C4-2B (cell line): ENCODE measurements around the gene KRTAP2-4.

ENCODE experiments used
- ZFX ChIP-seq: fragments of 450-650 bp; IDR thresholded peaks from 2 replicates; pipeline ENCODE4 v1.6.1; 2017
- TF ChIP-seq, protein P1 (sequence below): fragments of 450-650 bp; conservative IDR thresholded peaks from 2 replicates; pipeline ENCODE4 v1.5.1; 2017; ENCODE audit warnings: mild to moderate bottlenecking

DNA sequence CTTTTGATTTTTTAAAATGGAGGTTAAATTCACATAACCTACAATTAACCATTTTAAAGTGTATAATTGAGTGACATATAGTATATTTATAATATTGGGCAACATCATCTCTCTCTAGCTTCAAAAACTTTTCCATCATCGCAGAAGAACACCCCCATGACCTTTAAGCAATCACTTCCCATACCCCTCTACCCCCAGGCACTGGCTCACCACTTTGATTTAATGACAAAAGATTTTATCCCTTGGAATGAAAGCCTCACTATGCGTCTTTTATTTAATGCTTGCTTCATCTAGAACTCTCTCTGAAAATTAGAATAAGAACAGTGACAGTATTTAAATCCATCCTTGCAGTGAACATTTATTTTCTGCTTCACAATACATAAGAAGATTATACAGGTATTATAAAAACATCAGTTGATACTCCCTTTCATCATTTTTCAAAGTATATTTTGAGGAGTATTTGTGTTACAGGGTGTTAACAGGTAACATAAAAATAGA is 27.8 kb downstream of the KRTAP2-4 start:
- TF ChIP-seq, protein P1, sequence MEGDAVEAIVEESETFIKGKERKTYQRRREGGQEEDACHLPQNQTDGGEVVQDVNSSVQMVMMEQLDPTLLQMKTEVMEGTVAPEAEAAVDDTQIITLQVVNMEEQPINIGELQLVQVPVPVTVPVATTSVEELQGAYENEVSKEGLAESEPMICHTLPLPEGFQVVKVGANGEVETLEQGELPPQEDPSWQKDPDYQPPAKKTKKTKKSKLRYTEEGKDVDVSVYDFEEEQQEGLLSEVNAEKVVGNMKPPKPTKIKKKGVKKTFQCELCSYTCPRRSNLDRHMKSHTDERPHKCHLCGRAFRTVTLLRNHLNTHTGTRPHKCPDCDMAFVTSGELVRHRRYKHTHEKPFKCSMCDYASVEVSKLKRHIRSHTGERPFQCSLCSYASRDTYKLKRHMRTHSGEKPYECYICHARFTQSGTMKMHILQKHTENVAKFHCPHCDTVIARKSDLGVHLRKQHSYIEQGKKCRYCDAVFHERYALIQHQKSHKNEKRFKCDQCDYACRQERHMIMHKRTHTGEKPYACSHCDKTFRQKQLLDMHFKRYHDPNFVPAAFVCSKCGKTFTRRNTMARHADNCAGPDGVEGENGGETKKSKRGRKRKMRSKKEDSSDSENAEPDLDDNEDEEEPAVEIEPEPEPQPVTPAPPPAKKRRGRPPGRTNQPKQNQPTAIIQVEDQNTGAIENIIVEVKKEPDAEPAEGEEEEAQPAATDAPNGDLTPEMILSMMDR, result no peak
- no peak for TF ChIP-seq ZFX
